ENCODE measurements around the gene BICD1.

The BICD1 gene

GRCh38 chr12:32208355-32208754, 101.7 kb downstream of the BICD1 start:
- TF ChIP-seq CTCF (IDR thresholded peaks at IDR 0.05; ENCODE audit: low read depth, low read length), result no peak
- H3K36me3 ChIP-seq, result no peaks in the 10 kb centered on the region
- no peak overlapping the region for H3K27ac ChIP-seq
- no peaks in the 10 kb centered on the region for H3K9me3 ChIP-seq (ENCODE audit: severe bottlenecking)
- no peak for DNase-seq
- H3K4me3 ChIP-seq (ENCODE audit: low read depth, low read length), result no peak overlapping the region
- H3K27me3 ChIP-seq (ENCODE audit: insufficient read depth, low read depth, severe bottlenecking), result no peaks in the 10 kb centered on the region

- Histone ChIP-seq H3K4me3 (ENCODE audit: low read depth, low read length) (no peak overlapping the region), H3K27ac (no peak overlapping the region), H3K9me3 (ENCODE audit: severe bottlenecking) (no peaks in the 10 kb centered on the region), H3K27me3 (ENCODE audit: insufficient read depth, low read depth, severe bottlenecking) (no peaks in the 10 kb centered on the region), H3K36me3 (peaks cover 3% of the 10 kb centered on the region)
- no peak for DNase-seq
- TF ChIP-seq CTCF (IDR thresholded peaks at IDR 0.05; ENCODE audit: low read depth, low read length), result no peak
These were observed 104.6 kb downstream of the BICD1 start for GRCh38 chr12:32211066-32211899.

- no peaks in the 10 kb centered on the region for H3K9me3 ChIP-seq (ENCODE audit: severe bottlenecking)
- no peaks in the 10 kb centered on the region for H3K27me3 ChIP-seq (ENCODE audit: insufficient read depth, low read depth, severe bottlenecking)
- H3K36me3 ChIP-seq, result peaks cover 6% of the 10 kb centered on the region
- TF ChIP-seq CTCF (IDR thresholded peaks at IDR 0.05; ENCODE audit: low read depth, low read length), result no peak
- no peak overlapping the region for H3K4me3 ChIP-seq (ENCODE audit: low read depth, low read length)
- H3K27ac ChIP-seq, result no peak overlapping the region
- DNase-seq, result no peak
These were observed 105.2 kb downstream of the BICD1 start for GRCh38 chr12:32211900-32212156.

GRCh38 chr12:32214723-32215122, 108.1 kb downstream of the BICD1 start:
- peaks cover 22% of the 10 kb centered on the region for H3K36me3 ChIP-seq
- TF ChIP-seq CTCF (IDR thresholded peaks at IDR 0.05; ENCODE audit: low read depth, low read length), result no peak
- no peak for DNase-seq
- H3K9me3 ChIP-seq (ENCODE audit: severe bottlenecking), result no peaks in the 10 kb centered on the region
- H3K4me3 ChIP-seq (ENCODE audit: low read depth, low read length), result no peak overlapping the region
- no peak overlapping the region for H3K27ac ChIP-seq
- H3K27me3 ChIP-seq (ENCODE audit: insufficient read depth, low read depth, severe bottlenecking), result no peaks in the 10 kb centered on the region

- Histone ChIP-seq H3K9me3 (ENCODE audit: severe bottlenecking) (no peaks in the 10 kb centered on the region), H3K36me3 (peaks cover 22% of the 10 kb centered on the region), H3K27ac (no peak overlapping the region), H3K27me3 (ENCODE audit: insufficient read depth, low read depth, severe bottlenecking) (no peaks in the 10 kb centered on the region), H3K4me3 (ENCODE audit: low read depth, low read length) (no peak overlapping the region)
- DNase-seq, result no peak
- TF ChIP-seq CTCF (IDR thresholded peaks at IDR 0.05; ENCODE audit: low read depth, low read length), result no peak
These were observed 111.0 kb downstream of the BICD1 start for GRCh38 chr12:32217354-32218310.
